Heart right ventricle (tissue), 16 donors: Measurements from ENCODE around the gene TUBGCP6. TPM values are rescaled to one million over a fixed set of nuclear protein-coding genes. Genes with fewer than 3 reads are reported as not detected.

Experiments used
- ATAC-seq, 8 donors: fragments of 200-7000 bp; cut with Tn5 transposase; one replicate each; pipeline ENCODE4 v1.9.1; 2020; ENCODE audit warnings: mild to moderate bottlenecking in 8 of 8, moderate library complexity in 8 of 8, moderate number of reproducible peaks in 1 of 8
- DNase-seq, 2 donors: peaks; one replicate each; pipeline ENCODE4 v3.0.0-alpha.2; 2020
- H3K27ac ChIP-seq, 10 donors: fragments of 200-600 bp; sonication (generic) in 2 of 10; one replicate each; pipeline versions ENCODE4 v1.5.0 to v1.8.0; 2020 to 2022; ENCODE audit warnings: mild to moderate bottlenecking in 3 of 10
- H3K27me3 ChIP-seq, 7 donors: fragments of 200-600 bp; one replicate each; pipeline ENCODE4 v1.8.0; 2021 to 2022; ENCODE audit warnings: mild to moderate bottlenecking in 2 of 7
- H3K36me3 ChIP-seq, 9 donors: fragments of 200-600 bp; sonication (generic) in 1 of 9; one replicate each; pipeline versions ENCODE4 v1.5.0 to v1.8.0; 2020 to 2022; ENCODE audit warnings: mild to moderate bottlenecking in 2 of 9
- H3K4me1 ChIP-seq, 9 donors: fragments of 200-600 bp; sonication (generic) in 1 of 9; one replicate each; pipeline versions ENCODE4 v1.5.0 to v1.8.0; 2020 to 2022; ENCODE audit warnings: mild to moderate bottlenecking in 4 of 9
- H3K4me3 ChIP-seq, 10 donors: fragments of 200-600 bp; sonication (generic) in 2 of 10; one replicate each; pipeline versions ENCODE4 v1.5.0 to v1.8.0; 2020 to 2022; ENCODE audit warnings: mild to moderate bottlenecking in 7 of 10, moderate library complexity in 2 of 10
- H3K9me3 ChIP-seq, 11 donors: fragments of 200-600 bp in 10 of 11; sonication (generic) in 2 of 11; one replicate each; pipeline versions ENCODE4 v1.5.0 to v1.8.0; 2013 to 2022; ENCODE audit warnings: mild to moderate bottlenecking in 2 of 11, control low read depth in 1 of 11, moderate library complexity in 1 of 11
- CTCF ChIP-seq, 9 donors: fragments of 200-600 bp; sonication (generic) in 2 of 9; IDR thresholded peaks; one replicate each; pipeline versions ENCODE4 v1.5.0 to v1.8.0; 2021 to 2022; ENCODE audit warnings: antibody characterized with exemption in 9 of 9, mild to moderate bottlenecking in 5 of 9, moderate library complexity in 1 of 9
- WGBS, 2 donors: extraction: QIAGEN DNeasy Blood & Tissue Kit; methylation state at CpG; one replicate each; pipeline ENCODE4 v1.1.7; 2013; ENCODE audit warnings: inconsistent platforms in 1 of 2; 5-methylcytosine and 5-hydroxymethylcytosine counted together
- intact Hi-C, 10 donors: fragments of 100-400 bp; cut with DNase I; formaldehyde crosslinking; loops; one replicate each; pipeline versions ENCODE4 v1.11.1 to v1.14.2; 2022
- polyA plus RNA-seq, 2 donors: library from polyadenylated mRNA; stranded (reverse); fragments of 200-250 nt; gene quantifications; one replicate each; pipeline ENCODE4 v1.2.3, GENCODE V29; 2013
- total RNA-seq, 10 donors: library from RNA; stranded (reverse); fragmentation: NEBNext Ultra II Directional in 3 of 10; extraction: Animal tissue kit (Norgen Biotek cat#: 25700) in 3 of 10; gene quantifications; one replicate each; pipeline versions ENCODE4 v1.2.1 to v1.2.4, GENCODE V29; 2021 to 2023
- donor health status: Arrhythmogenic right ventricular cardiomyopathy.
- donor health status: ischemic (EF 13 %, LVEDD 7.1; RV severe dilation, severe dysfunction).
- donor health status: healthy with polysubstance abuse.
- donor health status: DM: no; HTN: yes; CAD: no.
- donor health status: DM: no; HTN: no; CAD: no.
- donor health status: ischemic (EF 25% LVEDD 6.9; RV normal size, moderate dysfunction).
- donor health status: ischemic (EF 25% LVEDD 5.7; RV mildly dilated, moderate dysfunction).
- donor health status: healthy.
- donor health status: DM: yes; HTN: yes; CAD: no.
- donor health status: Ischemic cardiomyopathy.
- donor health status: ischemic (EF 35%, LVEDD 5.7; RV mildly dilated, moderate dysfunction).
- donor health status: nonischemic (EF 11% LVEDD 7.7; RV severe dilation, severe dysfunction).
- donor health status: DM: yes; HTN: yes; CAD: no.
- donor health status: PGD.
- donor health status: ischemic (EF 29% LVEDD 5.4; RV normal size, mild dysfunction).
- donor health status: nonischemic (EF 23%, LVEDD 6.1; RV moderate dilation, normal function).

Gene TUBGCP6
- total and polyA plus RNA-seq, 12 donors = 14.2 to 40.7 (median 18.5) TPM

GRCh38 chr22:50179937-50180726, 64.7 kb downstream of the TUBGCP6 start:
- DNase-seq = no peak
- 81 to 83% methylated on average over 39 of the region's 39 CpGs for WGBS, 2 donors
- no peak for ATAC-seq
- no peaks in the 10 kb centered on the region for H3K9me3 ChIP-seq
- H3K27me3 ChIP-seq = peaks cover 0 to 47% (median 35%) of the 10 kb centered on the region in 7 donors
- intact Hi-C loops = no loop called here
- no peak overlapping the region for H3K27ac ChIP-seq
- no peaks in the 10 kb centered on the region for H3K36me3 ChIP-seq
- no peak overlapping the region for H3K4me3 ChIP-seq
- no peak for TF ChIP-seq CTCF (IDR thresholded peaks at IDR 0.05)
- peaks cover 10 to 25% (median 20%) of the 10 kb centered on the region in 9 donors for H3K4me1 ChIP-seq

GRCh38 chr22:50178871-50179869, 65.7 kb downstream of the TUBGCP6 start:
- H3K27ac ChIP-seq = no peak overlapping the region
- TF ChIP-seq CTCF (IDR thresholded peaks at IDR 0.05) = no peak
- H3K36me3 ChIP-seq = no peaks in the 10 kb centered on the region
- WGBS, 2 donors = 78 to 85% methylated on average over 64 of the region's 64 CpGs
- DNase-seq = no peak
- H3K27me3 ChIP-seq = peaks cover 0 to 57% (median 43%) of the 10 kb centered on the region in 7 donors
- H3K9me3 ChIP-seq = no peaks in the 10 kb centered on the region
- intact Hi-C loops = no loop called here
- ATAC-seq = no peak
- no peak overlapping the region for H3K4me3 ChIP-seq
- H3K4me1 ChIP-seq = peaks cover 4 to 17% (median 12%) of the 10 kb centered on the region in 9 donors

GRCh38 chr22:50178471-50178864, 66.4 kb downstream of the TUBGCP6 start:
- Histone ChIP-seq H3K27ac (no peak overlapping the region), H3K36me3 (no peaks in the 10 kb centered on the region), H3K4me3 (no peak overlapping the region), H3K9me3 (no peaks in the 10 kb centered on the region), H3K27me3 (peaks cover 0 to 59% (median 49%) of the 10 kb centered on the region in 7 donors), H3K4me1 (peaks cover 0 to 10% (median 5%) of the 10 kb centered on the region in 9 donors)
- DNase-seq (no peak), ATAC-seq (no peak)
- TF ChIP-seq CTCF (IDR thresholded peaks at IDR 0.05) = no peak
- 35 to 58% methylated on average over 22 of the region's 22 CpGs for WGBS, 2 donors
- intact Hi-C loops = no loop called here
